GM23338 (cell line): ENCODE data around the gene KCNAB3. TPM values are rescaled to one million over a fixed set of nuclear protein-coding genes. Genes with fewer than 3 reads are reported as not detected.

ENCODE experiments used
- ATAC-seq: fragments of 200-7000 bp; cut with Tn5 transposase; 3 replicates; pipeline ENCODE4 v1.9.1; 2020
- DNase-seq: peaks from one replicate; pipeline ENCODE4 v3.0.0-alpha.2; 2015; ENCODE audit warnings: low spot score
- H2AFZ ChIP-seq: fragments of 200-600 bp; sonication (generic); 2 replicates; pipeline ENCODE4 v1.8.0; 2016; ENCODE audit warnings: antibody characterized with exemption, mild to moderate bottlenecking, moderate library complexity
- H3F3A ChIP-seq: fragments of 200-600 bp; sonication (generic); replicated peaks from 2 replicates; pipeline ENCODE4 v1.8.0; 2017; ENCODE audit warnings: antibody characterized with exemption, mixed run types, low read depth
- H3K27ac ChIP-seq: fragments of 200-600 bp; sonication (generic); 2 replicates; pipeline ENCODE4 v1.6.1; 2016; ENCODE audit warnings: low read depth
- H3K27me3 ChIP-seq: fragments of 200-600 bp; sonication (generic); 2 replicates; pipeline ENCODE4 v1.8.0; 2016; ENCODE audit warnings: mild to moderate bottlenecking, mixed run types, moderate library complexity; ENCODE audit not compliant: insufficient read depth
- H3K36me3 ChIP-seq: fragments of 200-600 bp; sonication (generic); 2 replicates; pipeline ENCODE4 v1.8.0; 2016; ENCODE audit warnings: mild to moderate bottlenecking; ENCODE audit not compliant: insufficient read depth
- H3K4me1 ChIP-seq: fragments of 200-600 bp; sonication (generic); 2 replicates; pipeline ENCODE4 v1.8.0; 2016; ENCODE audit warnings: mild to moderate bottlenecking, moderate library complexity; ENCODE audit not compliant: insufficient read depth
- H3K4me2 ChIP-seq: fragments of 200-600 bp; sonication (generic); 2 replicates; pipeline ENCODE4 v1.7.1; 2017; ENCODE audit warnings: mixed run types
- H3K4me3 ChIP-seq: fragments of 200-600 bp; sonication (generic); 2 replicates; pipeline ENCODE4 v1.6.1; 2016; ENCODE audit warnings: mixed run types
- H3K79me2 ChIP-seq: fragments of 200-600 bp; sonication (generic); replicated peaks from 2 replicates; pipeline ENCODE4 v1.8.0; 2017; ENCODE audit warnings: mild to moderate bottlenecking; ENCODE audit not compliant: insufficient read depth
- H3K9me2 ChIP-seq: fragments of 200-600 bp; sonication (generic); 2 replicates; pipeline ENCODE4 v1.8.0; 2017; ENCODE audit not compliant: insufficient read depth
- H4K20me1 ChIP-seq: fragments of 200-600 bp; sonication (generic); replicated peaks from 2 replicates; pipeline ENCODE4 v1.8.0; 2017; ENCODE audit warnings: mild to moderate bottlenecking; ENCODE audit not compliant: insufficient read depth
- H3K27ac Mint-ChIP-seq: 2 replicates; pipeline ENCODE4 v1.8.0; 2020; ENCODE audit warnings: inconsistent platforms, mild to moderate bottlenecking, moderate library complexity, mixed read lengths
- H3K27me3 Mint-ChIP-seq: 3 replicates; pipeline ENCODE4 v1.8.0; 2022; ENCODE audit warnings: low read depth, mild to moderate bottlenecking, moderate library complexity, mixed read lengths, inconsistent platforms; ENCODE audit not compliant: insufficient read depth, poor library complexity
- H3K36me3 Mint-ChIP-seq: 3 replicates; pipeline ENCODE4 v1.8.0; 2021; ENCODE audit warnings: low read depth, mild to moderate bottlenecking, inconsistent platforms, moderate library complexity, mixed read lengths
- H3K4me1 Mint-ChIP-seq: 3 replicates; pipeline ENCODE4 v1.8.0; 2020; ENCODE audit warnings: mild to moderate bottlenecking, inconsistent platforms, mixed read lengths
- H3K4me3 Mint-ChIP-seq: 3 replicates; pipeline ENCODE4 v1.8.0; 2021; ENCODE audit warnings: moderate library complexity, mild to moderate bottlenecking, inconsistent platforms, mixed read lengths
- H3K9me3 Mint-ChIP-seq: 3 replicates; pipeline ENCODE4 v1.8.0; 2020; ENCODE audit warnings: moderate library complexity, mild to moderate bottlenecking, inconsistent platforms, mixed read lengths
- ZNF331 ChIP-seq: fragments of 250-450 bp; sonication (Bioruptor Pico); IDR thresholded peaks from 2 replicates; pipeline ENCODE4 v1.5.0; 2020; ENCODE audit warnings: low read depth, mild to moderate bottlenecking, moderate library complexity
- polyA plus RNA-seq: library from polyadenylated mRNA; unstranded; fragments of >200 nt; fragmentation: Nextera tagmentation; extraction: Ambion mirVana; gene quantifications from 2 replicates; pipeline ENCODE4 v1.2.1, GENCODE V29; 2016
- small RNA-seq: library from RNA; depleted of rRNA; stranded (forward); fragments of <200 nt; gene quantifications from one replicate; pipeline ENCODE3, GENCODE V24; 2014; ENCODE audit warnings: low replicate concordance
- total RNA-seq: library from RNA; depleted of rRNA; stranded (reverse); fragments of >200 nt; shearing (Covaris generic); gene quantifications from 2 replicates; pipeline ENCODE4 v1.2.3, GENCODE V29; 2014; rRNA removed
- TF ChIP-seq, protein P1 (sequence below), 2 experiments: fragments of 200-600 bp in 1 of 2; sonication (generic) in 1 of 2; conservative IDR thresholded peaks; 2 replicates each; pipeline versions ENCODE4 v1.5.1 to v1.6.1; 2016 to 2017; ENCODE audit warnings: antibody characterized with exemption in 2 of 2, low read depth in 2 of 2, mild to moderate bottlenecking in 2 of 2, moderate library complexity in 1 of 2

KCNAB3 gene
- total and polyA plus RNA-seq, 2 experiments from 2014 or later = 0.45 to 1.0 TPM

GRCh38 chr17:7873051-7873450 is 56.6 kb downstream of the KCNAB3 start:
- no peak overlapping the region for H2AFZ ChIP-seq
- no peaks in the 10 kb centered on the region for H3F3A ChIP-seq
- no peaks in the 10 kb centered on the region; the same call in 1 of the 2 replicates for H4K20me1 ChIP-seq
- H3K79me2 ChIP-seq = no peaks in the 10 kb centered on the region
- Mint-ChIP-seq H3K4me3 (no peak overlapping the region), H3K4me1 (no peaks in the 10 kb centered on the region), H3K27me3 (no peaks in the 10 kb centered on the region), H3K27ac (no peak overlapping the region), H3K36me3 (no peaks in the 10 kb centered on the region), H3K9me3 (no peaks in the 10 kb centered on the region)
- DNase-seq (peak; percentile 47), ATAC-seq (peak; percentile 34; the same call in 2 of the 3 replicates)
- no peak overlapping the region for H3K4me3 ChIP-seq
- no peaks in the 10 kb centered on the region for H3K4me1 ChIP-seq
- no peak overlapping the region for H3K27ac ChIP-seq
- H3K27me3 ChIP-seq = no peaks in the 10 kb centered on the region
- H3K9me2 ChIP-seq = no peaks in the 10 kb centered on the region
- no peaks in the 10 kb centered on the region for H3K36me3 ChIP-seq
- TF ChIP-seq ZNF331 (CRISPR knock-in tag) = no peak
- TF ChIP-seq, protein P1, sequence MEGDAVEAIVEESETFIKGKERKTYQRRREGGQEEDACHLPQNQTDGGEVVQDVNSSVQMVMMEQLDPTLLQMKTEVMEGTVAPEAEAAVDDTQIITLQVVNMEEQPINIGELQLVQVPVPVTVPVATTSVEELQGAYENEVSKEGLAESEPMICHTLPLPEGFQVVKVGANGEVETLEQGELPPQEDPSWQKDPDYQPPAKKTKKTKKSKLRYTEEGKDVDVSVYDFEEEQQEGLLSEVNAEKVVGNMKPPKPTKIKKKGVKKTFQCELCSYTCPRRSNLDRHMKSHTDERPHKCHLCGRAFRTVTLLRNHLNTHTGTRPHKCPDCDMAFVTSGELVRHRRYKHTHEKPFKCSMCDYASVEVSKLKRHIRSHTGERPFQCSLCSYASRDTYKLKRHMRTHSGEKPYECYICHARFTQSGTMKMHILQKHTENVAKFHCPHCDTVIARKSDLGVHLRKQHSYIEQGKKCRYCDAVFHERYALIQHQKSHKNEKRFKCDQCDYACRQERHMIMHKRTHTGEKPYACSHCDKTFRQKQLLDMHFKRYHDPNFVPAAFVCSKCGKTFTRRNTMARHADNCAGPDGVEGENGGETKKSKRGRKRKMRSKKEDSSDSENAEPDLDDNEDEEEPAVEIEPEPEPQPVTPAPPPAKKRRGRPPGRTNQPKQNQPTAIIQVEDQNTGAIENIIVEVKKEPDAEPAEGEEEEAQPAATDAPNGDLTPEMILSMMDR (conservative IDR thresholded peaks at IDR 0.05; ENCODE audit: low read depth in 2 of 2) = no peak
- H3K4me2 ChIP-seq = no peak overlapping the region

Small RNA genes within 50 kb of the gene (small RNA-seq; reads per million reads assigned to genes)
- gene SCARNA21 = 0.72 reads per million, percentile 49 among the genes with 10 or more reads in this experiment

Other genes with a start within 250 kb of the KCNAB3 start
- 154 and 178 TPM in 2 replicates for gene TP53, start 242.4 kb downstream of the KCNAB3 start, total RNA-seq
- 119 and 138 TPM in 2 replicates for gene TP53, start 242.4 kb downstream of the KCNAB3 start, polyA plus RNA-seq
- gene WRAP53, start 241.4 kb downstream of the KCNAB3 start, total RNA-seq = 27.1 and 28.1 TPM in 2 replicates
- gene WRAP53, start 241.4 kb downstream of the KCNAB3 start, polyA plus RNA-seq = 33.3 and 33.5 TPM in 2 replicates
- gene EFNB3, start 224.7 kb downstream of the KCNAB3 start, total RNA-seq = 7.7 and 11.5 TPM in 2 replicates
- gene EFNB3, start 224.7 kb downstream of the KCNAB3 start, polyA plus RNA-seq = 4.2 and 4.5 TPM in 2 replicates
- gene DNAH2, start 212.1 kb downstream of the KCNAB3 start, total RNA-seq = 0.16 and 0.38 TPM in 2 replicates
- gene DNAH2, start 212.1 kb downstream of the KCNAB3 start, polyA plus RNA-seq = not detected in 2 replicates
- gene KDM6B, start 95.6 kb downstream of the KCNAB3 start, total RNA-seq = 1.4 and 1.8 TPM in 2 replicates
- 1.1 and 1.4 TPM in 2 replicates for gene KDM6B, start 95.6 kb downstream of the KCNAB3 start, polyA plus RNA-seq
- gene TMEM88, start 74.8 kb downstream of the KCNAB3 start, total RNA-seq = 0.97 TPM in 1 of 2 replicates, not detected in the other
- 0.43 and 0.58 TPM in 2 replicates for gene TMEM88, start 74.8 kb downstream of the KCNAB3 start, polyA plus RNA-seq
- gene NAA38, start 72.3 kb downstream of the KCNAB3 start, total RNA-seq = 17.1 and 24.0 TPM in 2 replicates
- 74.8 and 78.5 TPM in 2 replicates for gene NAA38, start 72.3 kb downstream of the KCNAB3 start, polyA plus RNA-seq
- 5.6 and 8.4 TPM in 2 replicates for gene CYB5D1, start 71.9 kb downstream of the KCNAB3 start, total RNA-seq
- gene CYB5D1, start 71.9 kb downstream of the KCNAB3 start, polyA plus RNA-seq = 2.7 and 3.5 TPM in 2 replicates
- gene CHD3, start 41.1 kb downstream of the KCNAB3 start, total RNA-seq = 9.7 and 12.3 TPM in 2 replicates
- 2.9 and 3.0 TPM in 2 replicates for gene CHD3, start 41.1 kb downstream of the KCNAB3 start, polyA plus RNA-seq
- gene RNF227, start 13.6 kb downstream of the KCNAB3 start, total RNA-seq = 0.66 and 1.4 TPM in 2 replicates
- gene RNF227, start 13.6 kb downstream of the KCNAB3 start, polyA plus RNA-seq = 0.35 and 0.42 TPM in 2 replicates
- gene TRAPPC1, start 2.1 kb upstream of the KCNAB3 start, total RNA-seq = 45.2 and 52.4 TPM in 2 replicates
- gene TRAPPC1, start 2.1 kb upstream of the KCNAB3 start, polyA plus RNA-seq = 211 and 234 TPM in 2 replicates
- gene CNTROB, start 2.4 kb upstream of the KCNAB3 start, total RNA-seq = 18.4 and 18.5 TPM in 2 replicates
- 16.3 and 17.8 TPM in 2 replicates for gene CNTROB, start 2.4 kb upstream of the KCNAB3 start, polyA plus RNA-seq
- gene GUCY2D, start 72.8 kb upstream of the KCNAB3 start, total RNA-seq = 0.07 TPM in 1 of 2 replicates, not detected in the other
- 0.08 and 0.96 TPM in 2 replicates for gene GUCY2D, start 72.8 kb upstream of the KCNAB3 start, polyA plus RNA-seq
- gene ALOX15B, start 109.2 kb upstream of the KCNAB3 start, total RNA-seq = 0.39 and 0.45 TPM in 2 replicates
- gene ALOX15B, start 109.2 kb upstream of the KCNAB3 start, polyA plus RNA-seq = 0.33 and 0.42 TPM in 2 replicates
- 1.4 TPM in 1 of 2 replicates, not detected in the other for gene ALOX12B, start 157.9 kb upstream of the KCNAB3 start, total RNA-seq
- 0.16 and 0.30 TPM in 2 replicates for gene ALOX12B, start 157.9 kb upstream of the KCNAB3 start, polyA plus RNA-seq
- gene ALOXE3, start 188.7 kb upstream of the KCNAB3 start, total RNA-seq = 0.10 and 1.6 TPM in 2 replicates
- gene ALOXE3, start 188.7 kb upstream of the KCNAB3 start, polyA plus RNA-seq = 0.27 TPM in 1 of 2 replicates, not detected in the other
- 0.14 TPM in 1 of 2 replicates, not detected in the other for gene HES7, start 194.2 kb upstream of the KCNAB3 start, total RNA-seq
- gene HES7, start 194.2 kb upstream of the KCNAB3 start, polyA plus RNA-seq = 0.24 TPM in 1 of 2 replicates, not detected in the other
- 36.1 and 40.5 TPM in 2 replicates for gene PER1, start 222.5 kb upstream of the KCNAB3 start, total RNA-seq
- 12.2 and 12.4 TPM in 2 replicates for gene PER1, start 222.5 kb upstream of the KCNAB3 start, polyA plus RNA-seq
- gene VAMP2, start 233.1 kb upstream of the KCNAB3 start, total RNA-seq = 6.9 and 9.8 TPM in 2 replicates
- gene VAMP2, start 233.1 kb upstream of the KCNAB3 start, polyA plus RNA-seq = 25.4 and 32.3 TPM in 2 replicates
- 11.0 and 20.4 TPM in 2 replicates for gene TMEM107, start 246.5 kb upstream of the KCNAB3 start, total RNA-seq
- gene TMEM107, start 246.5 kb upstream of the KCNAB3 start, polyA plus RNA-seq = 10.8 and 16.3 TPM in 2 replicates